ENCODE data around the gene IRF8. TPM values are rescaled to one million over a fixed set of nuclear protein-coding genes. Genes with fewer than 3 reads are reported as not detected.
"Not testable (repeated sequence)": the region's sequence is repeated elsewhere in the genome, so short reads cannot be mapped to it uniquely, and the experiment has no call there.

Gene IRF8
- total and polyA plus RNA-seq, 2 of the 13 experiments (the other 11 are each of a cell fraction or from before 2014, with no cell fraction given), result not detected

DNA sequence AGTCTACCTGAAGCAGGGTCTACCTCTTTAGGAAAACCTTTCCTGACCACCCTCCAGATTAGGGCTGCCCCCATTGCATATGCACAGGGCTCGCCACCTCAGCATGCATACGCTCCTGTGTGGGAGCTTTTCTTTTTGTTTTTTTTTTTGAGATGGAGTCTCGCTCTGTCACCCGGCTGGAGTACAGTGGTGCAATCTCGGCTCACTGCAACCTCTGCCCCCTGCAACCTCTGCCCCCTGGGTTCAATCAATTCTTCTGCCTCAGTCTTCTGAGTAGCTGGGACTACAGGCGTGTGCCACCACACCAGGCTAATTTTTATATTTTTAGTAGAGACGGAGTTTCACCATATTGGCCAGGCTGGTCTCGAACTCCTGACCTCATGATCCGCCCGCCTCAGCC is 43.7 kb downstream of the IRF8 start:
- in situ Hi-C loops (cut with HindIII; ENCODE audit: extremely low pct_ligation_motif_present, low pct_unique_long_range_greater_than_20kb); POLR2A ChIA-PET; CTCF ChIA-PET (ENCODE audit: low intra/inter-chr PET ratio, low total read pairs); ATAC-seq; H3K4me3 ChIP-seq (replicated peaks in 1 of 3; ENCODE audit: insufficient read depth in 1 of 3, low read depth in 2 of 3, low read length in 3 of 3); H3K9me3 ChIP-seq (ENCODE audit: low read length); H4K20me1 ChIP-seq (ENCODE audit: insufficient read depth, low read length); H3K9ac ChIP-seq (ENCODE audit: insufficient read depth, low read depth, low read length); H3K27me3 ChIP-seq (ENCODE audit: control insufficient read depth in 1 of 2, insufficient read depth in 2 of 2, low read length in 2 of 2); intact Hi-C loops (cut with micrococcal nuclease; ENCODE audit: unreplicated experiment); H3K27ac ChIP-seq (ENCODE audit: extremely low read length, insufficient read depth, low read length); DNase-seq (ENCODE audit: low spot score); H3K79me2 ChIP-seq (ENCODE audit: insufficient read depth, low read length); H2AFZ ChIP-seq (ENCODE audit: low read length); H3K4me2 ChIP-seq (ENCODE audit: low read depth, low read length); H3K36me3 ChIP-seq (replicated peaks in 1 of 2; ENCODE audit: control insufficient read depth in 1 of 2, insufficient read depth in 2 of 2, low read length in 2 of 2); FAIRE-seq; BruUV-seq (replicated peaks): not testable (repeated sequence)
- H3K4me1 ChIP-seq (ENCODE audit: insufficient read depth, low read length), result peaks cover 25% of the 10 kb centered on the region
- WGBS (ENCODE audit: low lambda C conversion rate), result 42% methylated on average over 10 of the region's 10 CpGs

DNA sequence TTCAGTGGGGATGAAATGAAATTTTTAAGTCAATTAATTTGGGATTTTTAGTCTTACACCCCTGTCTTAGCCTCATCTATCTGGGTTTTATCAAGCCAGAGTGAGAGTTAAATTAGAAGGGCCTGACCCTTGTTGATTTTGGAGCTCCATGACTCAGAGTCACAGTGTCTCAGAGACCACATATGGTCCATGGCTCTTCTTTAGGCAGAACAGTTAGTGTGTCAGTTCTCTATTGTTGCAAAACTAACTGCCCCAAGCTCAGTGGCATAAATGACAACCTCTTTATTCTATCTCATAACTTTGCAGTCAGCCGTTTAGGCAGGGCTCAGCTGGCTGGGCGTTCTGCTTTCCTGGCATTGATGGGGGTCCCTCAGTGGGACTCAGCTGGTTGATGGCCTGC is 44.7 kb downstream of the IRF8 start:
- Histone ChIP-seq H4K20me1 (ENCODE audit: insufficient read depth, low read length) (no peaks in the 10 kb centered on the region), H3K4me3 (replicated peaks in 1 of 3; ENCODE audit: insufficient read depth in 1 of 3, low read depth in 2 of 3, low read length in 3 of 3) (no peak overlapping the region), H3K27me3 (ENCODE audit: control insufficient read depth in 1 of 2, insufficient read depth in 2 of 2, low read length in 2 of 2) (peaks cover 0 to 5% of the 10 kb centered on the region in 2 experiments; a peak in 2 of 5 replicates), H3K27ac (ENCODE audit: extremely low read length, insufficient read depth, low read length) (no peak overlapping the region), H3K4me1 (ENCODE audit: insufficient read depth, low read length) (peaks cover 25% of the 10 kb centered on the region), H2AFZ (ENCODE audit: low read length) (no peak overlapping the region), H3K4me2 (ENCODE audit: low read depth, low read length) (no peak overlapping the region), H3K36me3 (replicated peaks in 1 of 2; ENCODE audit: control insufficient read depth in 1 of 2, insufficient read depth in 2 of 2, low read length in 2 of 2) (no peaks in the 10 kb centered on the region), H3K9me3 (ENCODE audit: low read length) (no peaks in the 10 kb centered on the region), H3K79me2 (ENCODE audit: insufficient read depth, low read length) (no peaks in the 10 kb centered on the region), H3K9ac (ENCODE audit: insufficient read depth, low read depth, low read length) (no peak overlapping the region)
- BruUV-seq (replicated peaks), result no TSS peak
- 10% methylated on average over 2 of the region's 2 CpGs for WGBS (ENCODE audit: low lambda C conversion rate)
- intact Hi-C loops (cut with micrococcal nuclease; ENCODE audit: unreplicated experiment), result no loop called here
- ChIA-PET CTCF (ENCODE audit: low intra/inter-chr PET ratio, low total read pairs) (no interaction called here), POLR2A (no interaction called here)
- FAIRE-seq (no peak), DNase-seq (ENCODE audit: low spot score) (no peak), ATAC-seq (no peak)
- in situ Hi-C loops (cut with HindIII; ENCODE audit: extremely low pct_ligation_motif_present, low pct_unique_long_range_greater_than_20kb), result no loop called here
- no peak for TF ChIP-seq NFE2 (CRISPR knock-in tag; IDR thresholded peaks at IDR 0.05)
- no peak for TF ChIP-seq DMAP1 (CRISPR knock-in tag; IDR thresholded peaks at IDR 0.05)
- no peak for TF ChIP-seq THAP8 (CRISPR knock-in tag; IDR thresholded peaks at IDR 0.05; ENCODE audit: borderline replicate concordance)
- TF ChIP-seq CREM (IDR thresholded peaks at IDR 0.05), result no peak
- TF ChIP-seq CREM (CRISPR knock-in tag; IDR thresholded peaks at IDR 0.05), result no peak
- TF ChIP-seq TCF12 (IDR thresholded peaks at IDR 0.05), result no peak
- TF ChIP-seq TCF12 (CRISPR knock-in tag; IDR thresholded peaks at IDR 0.05), result no peak
- TF ChIP-seq PRDM10 (CRISPR knock-in tag; IDR thresholded peaks at IDR 0.05; ENCODE audit: low read depth), result no peak
- no peak for TF ChIP-seq JUND (CRISPR knock-in tag; IDR thresholded peaks at IDR 0.05)
- TF ChIP-seq TOE1 (CRISPR knock-in tag; IDR thresholded peaks at IDR 0.05), result no peak
- no peak for TF ChIP-seq KDM1A (CRISPR knock-in tag; IDR thresholded peaks at IDR 0.05)
- no peak for TF ChIP-seq ZNF580 (CRISPR knock-in tag; IDR thresholded peaks at IDR 0.05; ENCODE audit: borderline replicate concordance, low read depth)
- no peak for TF ChIP-seq ZNF430 (CRISPR knock-in tag; IDR thresholded peaks at IDR 0.05)
- TF ChIP-seq SAP130 (CRISPR knock-in tag; IDR thresholded peaks at IDR 0.05; ENCODE audit: low read depth), result no peak
- no peak for TF ChIP-seq ZNF10 (CRISPR knock-in tag; IDR thresholded peaks at IDR 0.05; ENCODE audit: borderline replicate concordance, low read depth)
- TF ChIP-seq, protein P1, sequence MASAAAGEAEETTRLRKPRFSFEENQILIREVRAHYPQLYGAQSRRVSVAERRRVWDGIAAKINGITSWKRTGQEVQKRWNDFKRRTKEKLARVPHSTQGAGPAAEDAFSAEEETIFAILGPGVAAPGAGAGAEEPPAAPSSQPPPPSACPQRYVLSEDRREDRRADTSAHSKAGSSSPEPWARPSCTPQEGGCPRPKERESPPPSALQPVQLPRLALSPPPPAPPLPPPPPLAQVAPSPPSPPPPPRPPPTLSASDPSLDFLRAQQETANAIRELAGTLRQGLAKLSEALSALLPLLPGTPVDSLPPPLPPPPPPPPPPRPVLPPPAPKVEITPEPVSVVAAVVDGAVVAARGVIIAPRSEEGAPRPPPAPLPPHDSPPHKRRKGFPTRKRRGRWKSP (CRISPR knock-in tag; IDR thresholded peaks at IDR 0.05), result no peak

Data from HepG2 (cell line).